Activated naive CD8-positive, alpha-beta T cell treated with anti-CD3 and anti-CD28 coated beads, Interleukin-2, amount 50 U/mL, for 24 hours (primary cell): Measurements from ENCODE around the gene RB1.

ENCODE experiments used
- ATAC-seq: fragments of 150-1000 bp; cut with Tn5 transposase; one replicate; pipeline ENCODE4 v1.10.0; 2021
- DNase-seq: peaks from one replicate; pipeline ENCODE4 v3.0.0; 2021
- H3K27ac Mint-ChIP-seq: one replicate; pipeline ENCODE4 v1.8.0; 2021; ENCODE audit warnings: mild to moderate bottlenecking, mixed read lengths
- H3K27me3 Mint-ChIP-seq: one replicate; pipeline ENCODE4 v1.8.0; 2021; ENCODE audit warnings: mixed read lengths
- H3K36me3 Mint-ChIP-seq: one replicate; pipeline ENCODE4 v1.8.0; 2021; ENCODE audit warnings: low read depth, mixed read lengths
- H3K4me1 Mint-ChIP-seq: one replicate; pipeline ENCODE4 v1.8.0; 2021; ENCODE audit warnings: mixed read lengths
- H3K4me3 Mint-ChIP-seq: one replicate; pipeline ENCODE4 v1.8.0; 2021; ENCODE audit warnings: mild to moderate bottlenecking, moderate library complexity, mixed read lengths
- H3K9me3 Mint-ChIP-seq: one replicate; pipeline ENCODE4 v1.8.0; 2021; ENCODE audit warnings: mixed read lengths

RB1 gene

DNA sequence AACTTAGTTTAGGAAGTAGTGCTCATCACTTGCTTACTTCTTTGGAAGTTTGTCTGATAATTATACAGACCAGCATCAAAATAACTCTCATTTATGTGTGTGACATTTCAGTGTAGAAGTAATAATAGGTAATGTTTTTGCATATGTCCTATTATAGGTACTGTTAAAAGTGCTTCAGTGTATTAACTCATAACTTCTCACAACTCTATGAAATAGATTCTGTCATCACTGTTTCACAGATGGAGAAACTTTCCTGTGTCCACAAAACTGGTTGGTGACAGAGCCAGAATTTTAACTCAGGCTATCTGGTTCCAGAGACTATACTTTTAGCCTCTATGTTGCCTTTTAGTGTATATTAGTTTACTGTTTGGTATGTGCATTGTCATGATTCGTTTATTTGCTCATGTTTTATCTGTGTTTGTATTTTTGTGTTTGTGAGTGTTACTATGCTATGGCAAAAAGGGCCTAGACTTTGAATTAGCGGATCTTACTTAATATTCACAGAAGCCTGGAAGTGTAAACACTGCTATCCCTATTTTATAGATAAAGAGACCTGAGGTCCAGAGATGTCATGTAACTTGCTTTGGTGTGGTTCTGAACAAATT, 96.6 kb downstream of the RB1 start:
- DNase-seq (no peak), ATAC-seq (no peak)
- H3K27me3 Mint-ChIP-seq = no peaks in the 10 kb centered on the region
- peak overlapping the region; percentile 88 for H3K27ac Mint-ChIP-seq
- peaks cover 51% of the 10 kb centered on the region for H3K4me1 Mint-ChIP-seq
- H3K4me3 Mint-ChIP-seq = no peak overlapping the region
- H3K9me3 Mint-ChIP-seq = no peaks in the 10 kb centered on the region
- peaks cover 16% of the 10 kb centered on the region for H3K36me3 Mint-ChIP-seq

- Mint-ChIP-seq H3K27me3 (no peaks in the 10 kb centered on the region), H3K27ac (peak overlapping the region; percentile 88), H3K4me3 (peak overlapping the region; percentile 39), H3K36me3 (peaks cover 9% of the 10 kb centered on the region), H3K4me1 (peaks cover 56% of the 10 kb centered on the region), H3K9me3 (no peaks in the 10 kb centered on the region)
- DNase-seq (no peak), ATAC-seq (peak; percentile 27)
These were observed 97.3 kb downstream of the RB1 start for GRCh38 chr13:48400850-48401291.

- Mint-ChIP-seq H3K4me1 (peaks cover 62% of the 10 kb centered on the region), H3K9me3 (no peaks in the 10 kb centered on the region), H3K36me3 (peaks cover 6% of the 10 kb centered on the region), H3K27ac (peak overlapping the region; percentile 41), H3K4me3 (no peak overlapping the region), H3K27me3 (no peaks in the 10 kb centered on the region)
- DNase-seq (no peak), ATAC-seq (no peak)
These were observed 97.9 kb downstream of the RB1 start for GRCh38 chr13:48401480-48401879.

DNA sequence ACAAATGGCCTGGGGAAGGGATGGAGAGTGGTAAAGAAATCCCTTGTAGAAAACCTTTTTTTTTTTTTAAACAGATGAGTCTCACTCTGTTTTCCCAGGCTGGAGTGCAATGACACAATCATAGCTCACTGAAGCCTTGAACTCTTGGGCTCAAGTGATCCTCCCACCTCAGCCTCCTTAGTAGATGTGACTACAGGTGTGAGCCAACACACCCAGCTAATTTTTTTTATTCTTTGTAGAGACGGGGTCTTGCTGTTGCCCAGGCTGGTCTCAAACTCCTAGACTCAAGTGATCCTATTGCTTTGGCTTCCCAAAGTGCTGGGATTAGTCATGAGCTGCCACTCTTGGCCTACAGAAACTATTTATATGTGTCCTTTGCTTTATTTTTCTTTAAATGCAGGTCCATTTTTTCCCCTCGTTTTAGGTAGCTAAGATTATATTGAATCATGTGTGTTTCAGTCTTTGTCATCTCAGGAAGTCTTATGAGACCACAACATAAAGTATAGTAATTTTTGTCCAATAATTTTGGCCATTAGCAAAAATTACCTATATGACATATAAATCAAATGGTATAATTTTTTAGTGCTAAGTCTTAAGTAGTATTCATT, 98.9 kb downstream of the RB1 start:
- H3K9me3 Mint-ChIP-seq = no peaks in the 10 kb centered on the region
- peaks cover 1% of the 10 kb centered on the region for H3K36me3 Mint-ChIP-seq
- peak; percentile 41 for ATAC-seq
- H3K27me3 Mint-ChIP-seq = no peaks in the 10 kb centered on the region
- DNase-seq = no peak
- H3K4me1 Mint-ChIP-seq = peaks cover 67% of the 10 kb centered on the region
- peak overlapping the region; percentile 74 for H3K27ac Mint-ChIP-seq
- peak overlapping the region; percentile 13 for H3K4me3 Mint-ChIP-seq

DNA sequence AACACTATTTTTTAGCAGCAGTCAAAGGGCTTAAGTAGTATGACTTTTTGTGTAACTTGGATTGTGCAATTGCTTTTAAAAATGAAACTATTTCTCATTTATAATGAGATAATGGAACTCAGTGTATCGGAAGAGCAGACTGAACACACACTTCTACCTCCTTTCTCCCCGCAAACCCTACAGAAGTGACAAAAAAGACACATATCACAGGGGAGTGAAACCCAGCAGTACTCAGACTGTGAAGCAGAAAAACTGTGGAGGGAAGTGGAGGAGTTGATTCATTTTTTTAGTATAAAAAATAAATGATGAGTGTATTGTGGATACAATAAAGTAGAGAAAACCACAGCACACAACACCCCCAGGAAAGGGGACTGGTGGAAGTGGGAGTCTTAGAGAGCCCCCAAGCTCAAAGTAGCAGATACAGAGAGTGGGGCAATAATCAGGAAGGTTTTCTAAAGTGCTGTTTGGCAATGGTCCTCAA, 99.6 kb downstream of the RB1 start:
- H3K27ac Mint-ChIP-seq = peak overlapping the region; percentile 69
- H3K4me1 Mint-ChIP-seq = peaks cover 70% of the 10 kb centered on the region
- H3K36me3 Mint-ChIP-seq = peaks cover 1% of the 10 kb centered on the region
- H3K4me3 Mint-ChIP-seq = peak overlapping the region; percentile 29
- H3K9me3 Mint-ChIP-seq = no peaks in the 10 kb centered on the region
- DNase-seq (peak; percentile 24), ATAC-seq (peak; percentile 96)
- no peaks in the 10 kb centered on the region for H3K27me3 Mint-ChIP-seq

GRCh38 chr13:48403913-48404312, 100.4 kb downstream of the RB1 start:
- Mint-ChIP-seq H3K27me3 (no peaks in the 10 kb centered on the region), H3K4me1 (peaks cover 72% of the 10 kb centered on the region), H3K4me3 (no peak overlapping the region), H3K27ac (peak overlapping the region; percentile 69), H3K9me3 (no peaks in the 10 kb centered on the region), H3K36me3 (peaks cover 1% of the 10 kb centered on the region)
- no peak for DNase-seq
- ATAC-seq = no peak

DNA sequence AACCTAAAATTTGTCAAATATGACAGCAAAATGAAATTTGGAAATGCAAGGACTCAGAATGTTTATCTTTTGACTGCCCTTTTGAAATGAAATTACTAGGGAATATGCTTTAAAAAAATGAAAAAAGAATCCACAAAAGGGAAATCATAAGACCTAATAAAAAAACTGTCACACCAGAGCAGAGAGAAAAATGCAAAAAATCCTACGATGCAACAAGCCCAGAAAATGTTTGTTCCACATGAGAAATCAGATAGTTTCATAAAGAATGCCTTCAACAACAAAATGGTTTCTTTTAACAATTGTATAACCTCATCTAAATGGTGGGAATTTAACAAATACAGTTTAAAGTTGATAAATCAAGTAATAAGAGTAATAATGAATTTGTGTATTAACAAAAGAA, 101.4 kb downstream of the RB1 start:
- H3K27ac Mint-ChIP-seq = no peak overlapping the region
- peaks cover 4% of the 10 kb centered on the region for H3K36me3 Mint-ChIP-seq
- no peak for ATAC-seq
- H3K27me3 Mint-ChIP-seq = no peaks in the 10 kb centered on the region
- no peaks in the 10 kb centered on the region for H3K9me3 Mint-ChIP-seq
- no peak for DNase-seq
- no peak overlapping the region for H3K4me3 Mint-ChIP-seq
- H3K4me1 Mint-ChIP-seq = peaks cover 76% of the 10 kb centered on the region

DNA sequence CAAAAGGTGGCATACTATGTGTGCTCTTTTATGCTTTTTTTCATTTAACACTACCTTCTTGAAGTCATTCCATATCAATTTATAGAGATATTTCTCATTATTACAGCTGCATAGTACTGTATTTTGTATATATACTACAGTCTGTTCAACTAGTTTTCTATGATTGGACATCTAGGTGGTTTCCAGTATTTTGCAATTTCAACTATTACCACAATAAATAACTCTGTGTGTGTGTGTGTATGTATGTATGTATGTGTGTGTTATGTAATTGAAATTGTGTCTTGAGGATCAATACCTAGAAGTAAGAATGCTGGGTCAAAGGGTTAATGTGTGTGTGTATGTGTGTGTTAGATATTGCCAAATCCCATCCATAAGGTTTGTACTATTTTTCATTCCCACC, 102.3 kb downstream of the RB1 start:
- no peaks in the 10 kb centered on the region for H3K9me3 Mint-ChIP-seq
- H3K4me1 Mint-ChIP-seq = peaks cover 74% of the 10 kb centered on the region
- H3K27me3 Mint-ChIP-seq = no peaks in the 10 kb centered on the region
- no peak for ATAC-seq
- no peak overlapping the region for H3K4me3 Mint-ChIP-seq
- no peak overlapping the region for H3K27ac Mint-ChIP-seq
- no peak for DNase-seq
- peaks cover 11% of the 10 kb centered on the region for H3K36me3 Mint-ChIP-seq

DNA sequence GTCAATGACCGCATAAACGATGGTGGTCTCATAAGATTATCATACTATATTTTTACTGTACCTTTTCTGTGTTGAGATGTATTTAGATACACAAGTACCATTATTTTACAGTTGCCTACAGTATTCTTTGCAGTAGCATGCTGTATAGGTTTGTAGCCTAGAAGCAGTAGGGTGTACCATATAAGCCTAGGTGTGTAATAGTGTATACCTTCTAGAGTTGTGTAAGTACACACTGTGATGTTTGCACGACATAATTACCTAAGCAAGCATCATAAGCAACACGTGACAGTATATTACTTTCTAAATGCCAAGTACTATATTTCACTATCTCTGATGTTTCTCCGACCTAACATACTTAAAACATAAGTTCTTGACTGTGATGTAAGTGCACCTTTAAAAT, 106.6 kb downstream of the RB1 start:
- Mint-ChIP-seq H3K36me3 (peaks cover 11% of the 10 kb centered on the region), H3K4me3 (peak overlapping the region; percentile 88), H3K9me3 (no peaks in the 10 kb centered on the region), H3K4me1 (peaks cover 70% of the 10 kb centered on the region), H3K27me3 (no peaks in the 10 kb centered on the region), H3K27ac (no peak overlapping the region)
- DNase-seq = no peak
- ATAC-seq = peak; percentile 52

DNA sequence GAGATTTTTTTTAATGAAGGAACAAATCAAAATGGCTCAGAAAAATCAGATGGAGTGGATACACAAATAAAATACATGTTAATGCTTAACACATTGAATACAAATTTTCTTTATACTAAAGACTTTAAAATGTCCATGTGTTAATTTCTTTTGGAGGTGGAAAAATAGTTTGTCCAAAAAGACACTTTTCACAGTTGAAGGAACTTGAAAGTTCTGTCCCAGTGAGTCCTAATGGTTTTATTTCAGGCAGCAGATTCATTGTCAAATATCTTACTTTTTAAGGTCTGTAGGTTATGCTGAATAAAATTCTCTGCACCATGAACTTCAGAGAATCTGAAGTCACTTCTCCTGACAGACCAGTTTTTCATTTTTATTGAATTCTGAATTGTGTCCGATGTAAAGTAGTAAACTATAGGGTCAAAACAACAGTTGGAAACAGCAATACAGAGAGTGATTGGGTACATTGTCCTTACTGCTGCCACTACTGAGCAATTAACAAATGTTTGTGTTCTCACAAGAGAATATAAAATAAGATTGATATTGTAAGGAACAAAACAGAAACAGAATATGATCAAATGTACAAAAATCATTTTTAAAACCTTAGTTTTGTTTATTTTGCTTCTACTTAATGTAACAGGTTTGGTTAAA, 107.7 kb downstream of the RB1 start:
- ATAC-seq = no peak
- peak overlapping the region; percentile 88 for H3K4me3 Mint-ChIP-seq
- H3K9me3 Mint-ChIP-seq = no peaks in the 10 kb centered on the region
- peaks cover 15% of the 10 kb centered on the region for H3K36me3 Mint-ChIP-seq
- no peaks in the 10 kb centered on the region for H3K27me3 Mint-ChIP-seq
- peaks cover 61% of the 10 kb centered on the region for H3K4me1 Mint-ChIP-seq
- no peak for DNase-seq
- peak overlapping the region; percentile 82 for H3K27ac Mint-ChIP-seq

GRCh38 chr13:48411841-48412531, 108.4 kb downstream of the RB1 start:
- Mint-ChIP-seq H3K36me3 (peaks cover 16% of the 10 kb centered on the region), H3K27me3 (no peaks in the 10 kb centered on the region), H3K4me1 (peaks cover 58% of the 10 kb centered on the region), H3K4me3 (peak overlapping the region; percentile 88), H3K27ac (peak overlapping the region; percentile 82), H3K9me3 (no peaks in the 10 kb centered on the region)
- ATAC-seq (peak; percentile 68), DNase-seq (no peak)

DNA sequence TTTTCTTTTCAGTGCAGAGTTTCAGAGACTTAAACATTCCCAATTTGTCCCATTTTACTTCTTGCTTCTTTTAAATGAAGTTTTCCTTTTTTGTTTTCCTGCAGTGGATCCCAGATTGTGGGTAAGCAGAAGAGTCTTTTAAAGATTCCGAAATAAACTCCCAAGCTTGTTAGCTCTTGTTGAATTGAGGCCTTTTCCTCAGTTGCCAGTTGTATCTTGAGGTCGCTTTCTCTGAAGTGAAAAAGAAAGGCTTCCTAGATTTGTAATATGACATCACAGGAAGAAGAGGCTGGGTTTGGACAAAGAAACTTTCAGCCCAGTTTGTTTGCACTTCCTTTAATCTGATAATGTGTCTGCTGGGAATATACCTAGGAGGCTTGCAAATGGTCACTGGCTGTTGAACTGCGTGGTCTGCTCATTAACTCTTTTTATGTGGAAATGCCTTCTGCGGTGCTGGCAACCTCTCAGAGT, 109.4 kb downstream of the RB1 start, which contains the start of gene LPAR6:
Gene LPAR6 (minus strand): TSS at position 233 of the 471 bp plus-strand sequence. CDS start 690 bp downstream, outside the sequence.
- DNase-seq = no peak
- H3K27me3 Mint-ChIP-seq = no peaks in the 10 kb centered on the region
- H3K27ac Mint-ChIP-seq = peak within 1 kb of the TSS; percentile 82
- H3K36me3 Mint-ChIP-seq = peaks cover 22% of the 10 kb centered on the region
- H3K4me1 Mint-ChIP-seq = peaks cover 51% of the 10 kb centered on the region
- no peaks in the 10 kb centered on the region for H3K9me3 Mint-ChIP-seq
- no peak for ATAC-seq
- peak within 1 kb of the TSS; percentile 88 for H3K4me3 Mint-ChIP-seq

DNA sequence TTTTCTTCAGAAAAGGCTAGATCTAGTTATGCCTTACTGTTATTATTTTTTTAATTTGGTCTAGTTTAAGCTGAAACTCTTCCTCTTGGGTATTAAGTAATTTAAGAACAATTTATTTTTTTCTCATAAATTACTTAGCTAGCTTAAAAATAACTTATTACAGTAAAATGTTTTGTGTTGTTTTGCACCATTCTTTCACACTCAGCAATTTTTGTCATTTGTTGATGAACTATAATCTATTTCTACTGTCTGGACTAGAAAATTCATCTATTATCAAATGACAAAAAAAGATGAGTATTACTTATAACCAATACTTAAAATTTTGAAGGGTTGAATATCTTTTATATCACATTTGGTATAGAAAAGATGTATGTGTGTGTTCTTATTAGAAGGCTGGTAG, 111.0 kb downstream of the RB1 start:
- Mint-ChIP-seq H3K27ac (no peak overlapping the region), H3K4me1 (peaks cover 39% of the 10 kb centered on the region)

DNA sequence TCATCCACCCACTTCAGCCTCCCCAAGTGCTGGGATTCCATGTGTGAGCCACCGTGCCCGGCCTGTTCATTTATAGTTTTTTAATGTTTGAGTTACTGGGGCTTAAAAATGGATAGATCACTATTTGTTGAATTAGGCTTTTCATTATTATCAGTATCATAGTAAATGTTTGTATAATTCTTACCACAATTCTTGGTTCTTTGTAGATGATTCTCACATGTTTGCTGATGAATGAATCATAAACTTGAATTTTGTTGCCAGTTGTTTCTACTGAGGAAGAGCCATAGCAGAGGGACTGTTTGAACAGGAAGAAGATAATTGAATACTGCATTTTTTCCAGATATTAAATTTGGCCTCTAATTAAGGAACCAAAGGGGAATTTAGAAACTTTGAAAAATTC, 112.0 kb downstream of the RB1 start:
- H3K27me3 Mint-ChIP-seq = no peaks in the 10 kb centered on the region
- H3K4me1 Mint-ChIP-seq = peaks cover 29% of the 10 kb centered on the region
- H3K9me3 Mint-ChIP-seq = peaks cover 15% of the 10 kb centered on the region
- H3K36me3 Mint-ChIP-seq = peaks cover 18% of the 10 kb centered on the region
- H3K27ac Mint-ChIP-seq = no peak overlapping the region
- no peak overlapping the region for H3K4me3 Mint-ChIP-seq
- ATAC-seq = no peak
- DNase-seq = no peak

More for the DNA sequence above, 111.0 kb downstream of the RB1 start:
- DNase-seq (no peak), ATAC-seq (no peak)
- peaks cover 27% of the 10 kb centered on the region for H3K36me3 Mint-ChIP-seq
- peaks cover 7% of the 10 kb centered on the region for H3K9me3 Mint-ChIP-seq
- H3K4me3 Mint-ChIP-seq = no peak overlapping the region
- no peaks in the 10 kb centered on the region for H3K27me3 Mint-ChIP-seq
